ENCODE measurements around the gene GPI. TPM values are rescaled to one million over a fixed set of nuclear protein-coding genes. Genes with fewer than 3 reads are reported as not detected.

The GPI gene
- total and polyA plus RNA-seq, 2 of the 8 experiments (the other 6 are each of a cell fraction or from before 2014, with no cell fraction given) = 171 to 360 TPM

GRCh38 chr19:34355201-34355600 is 9.8 kb upstream of the GPI start:
- no peak overlapping the region for H4K8ac ChIP-seq (ENCODE audit: extremely low read depth, insufficient read depth, low read length)
- FAIRE-seq (no peak), DNase-seq (ENCODE audit: low read depth in 1 of 2, low spot score in 2 of 2) (no peak)
- peaks cover 3 to 8% (median 3%) of the 10 kb centered on the region in 4 experiments; a peak in 5 of 7 replicates for H3K4me1 ChIP-seq (replicated peaks in 1 of 4; ENCODE audit: control insufficient read depth in 3 of 4, insufficient read depth in 4 of 4, low read length in 3 of 4)
- H3K56ac ChIP-seq (replicated peaks; ENCODE audit: insufficient read length, low read depth, low read length) = no peak overlapping the region
- no peak overlapping the region for H3K23ac ChIP-seq (ENCODE audit: insufficient read length)
- no peaks in the 10 kb centered on the region for H3K27me3 ChIP-seq (replicated peaks in 1 of 4; ENCODE audit: control insufficient read depth in 3 of 4, extremely low read depth in 1 of 4, insufficient read depth in 3 of 4, low read length in 3 of 4)
- POLR2A ChIA-PET (ENCODE audit: partially characterized antibody) = interaction anchor here (0.7 to 1.2 kb wide), 3 partner anchors 12 to 440 kb away, joined by 3 read pairs; no protein-coding TSS in a partner anchor
- no peak overlapping the region for H3K4me2 ChIP-seq (ENCODE audit: insufficient read depth in 1 of 2, low read depth in 2 of 2, low read length in 2 of 2)
- CTCF ChIA-PET (ENCODE audit: partially characterized antibody) = interaction anchor here (0.8 to 3.3 kb wide), 3 partner anchors 9 to 25 kb away, joined by 3 to 24 read pairs (median 5); no protein-coding TSS in a partner anchor
- no peaks in the 10 kb centered on the region for H3K79me1 ChIP-seq (ENCODE audit: low read depth, low read length)
- WGBS, 2 experiments (ENCODE audit: extremely low coverage in 1 of 2, insufficient coverage in 1 of 2, insufficient read length in 1 of 2, insufficient replicate concordance in 2 of 2, low coverage in 1 of 2, low lambda C conversion rate in 2 of 2, missing lambda C conversion rate in 1 of 2) = 94% methylated on average over 8 of the region's 8 CpGs; no CpG with 5 or more reads in 1 of the 2 experiments
- no peak overlapping the region for H4K91ac ChIP-seq (replicated peaks; ENCODE audit: insufficient read length, low read length)
- no peak overlapping the region for H4K5ac ChIP-seq (ENCODE audit: insufficient read length, low read depth, low read length)
- H3K9me3 ChIP-seq (ENCODE audit: insufficient read depth in 2 of 2, low read depth in 1 of 2, low read length in 1 of 2) = no peaks in the 10 kb centered on the region
- H2BK5ac ChIP-seq (ENCODE audit: low read depth, low read length) = no peak overlapping the region
- H3K18ac ChIP-seq (ENCODE audit: extremely low read depth, low read length) = no peak overlapping the region
- no peak overlapping the region for H2BK12ac ChIP-seq (ENCODE audit: low read depth, low read length)
- H3K4ac ChIP-seq (replicated peaks; ENCODE audit: insufficient read length, low read depth, low read length) = no peak overlapping the region
- peaks cover 0 to 2% of the 10 kb centered on the region in 2 experiments for H4K20me1 ChIP-seq (replicated peaks in 1 of 2; ENCODE audit: control insufficient read depth in 1 of 2, insufficient read depth in 2 of 2, low read length in 2 of 2)
- H3K9ac ChIP-seq (replicated peaks in 1 of 4; ENCODE audit: extremely low read depth in 1 of 4, low read depth in 3 of 4, low read length in 3 of 4) = no peak overlapping the region
- H2BK15ac ChIP-seq (ENCODE audit: low read length) = no peak overlapping the region
- H3K23me2 ChIP-seq (ENCODE audit: low read depth, low read length) = no peaks in the 10 kb centered on the region; the same call in 1 of the 2 replicates
- no peaks in the 10 kb centered on the region for H3K79me2 ChIP-seq (ENCODE audit: control insufficient read depth in 1 of 2, insufficient read depth in 2 of 2, low read length in 2 of 2)
- H2AK5ac ChIP-seq (ENCODE audit: low read depth, low read length) = no peak overlapping the region
- H3K36me3 ChIP-seq (ENCODE audit: control insufficient read depth in 2 of 4, insufficient read depth in 4 of 4, low read length in 3 of 4) = peaks cover 0 to 12% (median 5%) of the 10 kb centered on the region in 4 experiments; a peak in 4 of 8 replicates
- no peak overlapping the region for H2AFZ ChIP-seq (ENCODE audit: low read length)
- no peak overlapping the region for H3K14ac ChIP-seq (ENCODE audit: insufficient read length)
- H3K4me3 ChIP-seq (ENCODE audit: extremely low read depth in 1 of 4, insufficient read depth in 2 of 4, low read depth in 3 of 4, low read length in 4 of 4) = no peak overlapping the region
- H2BK20ac ChIP-seq (ENCODE audit: low read length) = no peak overlapping the region
- H2BK120ac ChIP-seq (replicated peaks; ENCODE audit: low read depth, low read length) = no peak overlapping the region
- no peak overlapping the region for H3K27ac ChIP-seq (ENCODE audit: low read depth, low read length)
- TF ChIP-seq CTBP2 (IDR thresholded peaks at IDR 0.05; ENCODE audit: borderline replicate concordance, insufficient read depth, insufficient read length, low read length) (no peak), KDM1A (IDR thresholded peaks at IDR 0.05; ENCODE audit: borderline replicate concordance, low read length) (no peak), SP1 (IDR thresholded peaks at IDR 0.05; ENCODE audit: low read depth, low read length) (no peak), ATF2 (IDR thresholded peaks at IDR 0.05; ENCODE audit: low read length) (no peak), SIX5 (IDR thresholded peaks at IDR 0.05; ENCODE audit: low read depth, low read length) (no peak), FOSL1 (IDR thresholded peaks at IDR 0.05; ENCODE audit: insufficient read depth, low read depth, low read length) (no peak), MAX (IDR thresholded peaks at IDR 0.05) (no peak), POLR2AphosphoS5 (IDR thresholded peaks at IDR 0.05; ENCODE audit: low read depth, low read length) (no peak), RXRA (IDR thresholded peaks at IDR 0.05; ENCODE audit: insufficient read depth, low read depth, low read length) (no peak), ZNF274 (IDR thresholded peaks at IDR 0.05; ENCODE audit: borderline replicate concordance, extremely low read depth, low read length) (no peak), GTF2F1 (IDR thresholded peaks at IDR 0.05; ENCODE audit: borderline replicate concordance, low read depth, low read length) (no peak), CBX5 (IDR thresholded peaks at IDR 0.05; ENCODE audit: low read depth, low read length) (no peak)
